ENCODE results near the gene ZSCAN25. TPM values are rescaled to one million over a fixed set of nuclear protein-coding genes. Genes with fewer than 3 reads are reported as not detected.

The ZSCAN25 gene
- total and polyA plus RNA-seq, 2 of the 13 experiments (the other 11 are each of a cell fraction or from before 2014, with no cell fraction given) = 12.1 to 16.8 TPM

GRCh38 chr7:99579956-99580777 is 36.6 kb upstream of the ZSCAN25 start (continued):
- TF ChIP-seq MBD4 (IDR thresholded peaks at IDR 0.05; ENCODE audit: borderline replicate concordance, low read length) (no peak), RAD21 (CRISPR knock-in tag; IDR thresholded peaks at IDR 0.05) (peak; percentile 21; the same call in 1 of the 2 replicates), ELF3 (CRISPR knock-in tag; IDR thresholded peaks at IDR 0.05) (no peak), SCMH1 (CRISPR knock-in tag; IDR thresholded peaks at IDR 0.05; ENCODE audit: borderline replicate concordance) (no peak), ZSCAN12 (CRISPR knock-in tag; IDR thresholded peaks at IDR 0.05) (no peak), CBX1 (IDR thresholded peaks at IDR 0.05; ENCODE audit: low read depth) (no peak), KDM5B (CRISPR knock-in tag; IDR thresholded peaks at IDR 0.05; ENCODE audit: borderline replicate concordance) (0 out of 2 replicates have a peak, but pooled peaks have one; percentile 58), ZNF644 (CRISPR knock-in tag; IDR thresholded peaks at IDR 0.05; ENCODE audit: low read depth) (no peak), CBX2 (IDR thresholded peaks at IDR 0.05; ENCODE audit: low read depth, low read length) (no peak), CBX2 (CRISPR knock-in tag; IDR thresholded peaks at IDR 0.05; ENCODE audit: low read depth) (no peak), NRL (CRISPR knock-in tag; IDR thresholded peaks at IDR 0.05; ENCODE audit: borderline replicate concordance) (no peak), ZNF432 (CRISPR knock-in tag; IDR thresholded peaks at IDR 0.05; ENCODE audit: borderline replicate concordance) (no peak), ZNF292 (CRISPR knock-in tag; IDR thresholded peaks at IDR 0.05; ENCODE audit: borderline replicate concordance, low read depth) (no peak), E2F5 (CRISPR knock-in tag; conservative IDR thresholded peaks at IDR 0.05) (no peak), ZFY (CRISPR knock-in tag; IDR thresholded peaks at IDR 0.05) (peak; percentile 55; the same call in 1 of the 2 replicates), U2AF1 (optimal IDR thresholded peaks at IDR 0.05; ENCODE audit: low read depth, low read length) (no peak), ZNF142 (CRISPR knock-in tag; IDR thresholded peaks at IDR 0.05) (no peak), ZSCAN29 (CRISPR knock-in tag; conservative IDR thresholded peaks at IDR 0.05) (no peak), TBX2 (CRISPR knock-in tag; IDR thresholded peaks at IDR 0.05; ENCODE audit: borderline replicate concordance) (peak; percentile 15; the same call in 1 of the 2 replicates), TCF7L2 (IDR thresholded peaks at IDR 0.05; ENCODE audit: low read depth, low read length) (no peak), ZNF160 (CRISPR knock-in tag; IDR thresholded peaks at IDR 0.05) (no peak), ZNF556 (CRISPR knock-in tag; IDR thresholded peaks at IDR 0.05; ENCODE audit: borderline replicate concordance) (no peak), ZBTB7A (CRISPR knock-in tag; IDR thresholded peaks at IDR 0.05) (peak; percentile 78)
- TF ChIP-seq, protein P1, sequence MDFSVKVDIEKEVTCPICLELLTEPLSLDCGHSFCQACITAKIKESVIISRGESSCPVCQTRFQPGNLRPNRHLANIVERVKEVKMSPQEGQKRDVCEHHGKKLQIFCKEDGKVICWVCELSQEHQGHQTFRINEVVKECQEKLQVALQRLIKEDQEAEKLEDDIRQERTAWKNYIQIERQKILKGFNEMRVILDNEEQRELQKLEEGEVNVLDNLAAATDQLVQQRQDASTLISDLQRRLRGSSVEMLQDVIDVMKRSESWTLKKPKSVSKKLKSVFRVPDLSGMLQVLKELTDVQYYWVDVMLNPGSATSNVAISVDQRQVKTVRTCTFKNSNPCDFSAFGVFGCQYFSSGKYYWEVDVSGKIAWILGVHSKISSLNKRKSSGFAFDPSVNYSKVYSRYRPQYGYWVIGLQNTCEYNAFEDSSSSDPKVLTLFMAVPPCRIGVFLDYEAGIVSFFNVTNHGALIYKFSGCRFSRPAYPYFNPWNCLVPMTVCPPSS (IDR thresholded peaks at IDR 0.05) = no peak

Measured in HepG2 (cell line).